NOMO-1 treated with dmso at 0.1 percent for 144 hours (cell line): ENCODE data around the gene ZMYND10.

Experiments used
- DNase-seq: peaks from one replicate; lab custom pipeline; 2025; ENCODE audit not compliant: unreplicated experiment; lab: John Stamatoyannopoulos, UW

Gene ZMYND10

GRCh38 chr3:50292159-50293078, 53.1 kb downstream of the ZMYND10 start, which contains the start of gene IFRD2:
TSS of gene IFRD2 (minus strand) at chr3:50292429. CDS start at chr3:50292274, 155 bp downstream.
- peak; percentile 98 for DNase-seq
